VCaP (cell line): ENCODE results near the gene VPS26C.
"Not testable (repeated sequence)": the region's sequence is repeated elsewhere in the genome, so short reads cannot be mapped to it uniquely, and the experiment has no call there.

Source experiments
- H3K27ac ChIP-seq: fragments of 450-650 bp; 2 replicates; pipeline ENCODE4 v1.5.1; 2017
- CTCF ChIP-seq: fragments of 450-650 bp; conservative IDR thresholded peaks from 2 replicates; pipeline ENCODE4 v1.5.1; 2017; ENCODE audit warnings: mild to moderate bottlenecking, moderate library complexity

The VPS26C gene

GRCh38 chr21:37281993-37282392, 14.9 kb upstream of the VPS26C start:
- no peak for TF ChIP-seq CTCF
- no peak overlapping the region for H3K27ac ChIP-seq

GRCh38 chr21:37281579-37281978, 14.4 kb upstream of the VPS26C start:
- no peak for TF ChIP-seq CTCF
- no peak overlapping the region for H3K27ac ChIP-seq

- not testable (repeated sequence) for H3K27ac ChIP-seq
These were observed 12.1 kb upstream of the VPS26C start for GRCh38 chr21:37279271-37279670.

GRCh38 chr21:37278199-37278598, 11.1 kb upstream of the VPS26C start:
- TF ChIP-seq CTCF: no peak

GRCh38 chr21:37276377-37276776, 9.2 kb upstream of the VPS26C start:
- no peak overlapping the region for H3K27ac ChIP-seq
- TF ChIP-seq CTCF: no peak

More at GRCh38 chr21:37278199-37278598, 11.1 kb upstream of the VPS26C start:
- no peak overlapping the region for H3K27ac ChIP-seq

GRCh38 chr21:37273911-37274690, 7.0 kb upstream of the VPS26C start:
- no peak for TF ChIP-seq CTCF
- no peak overlapping the region for H3K27ac ChIP-seq

- TF ChIP-seq CTCF: no peak
- H3K27ac ChIP-seq: no peak overlapping the region
These were observed 6.3 kb upstream of the VPS26C start for GRCh38 chr21:37273440-37273839.

GRCh38 chr21:37272897-37273296, 5.8 kb upstream of the VPS26C start:
- no peak for TF ChIP-seq CTCF
- H3K27ac ChIP-seq: no peak overlapping the region
